HT-29 (cell line): ENCODE results near the gene ZNF581. TPM values are rescaled to one million over a fixed set of nuclear protein-coding genes. Genes with fewer than 3 reads are reported as not detected.

ENCODE experiments used
- DNase-seq: peaks from one replicate; pipeline ENCODE4 v3.0.0-alpha.2; 2015; ENCODE audit warnings: low spot score
- total RNA-seq: library from RNA; depleted of rRNA; stranded (reverse); fragments of >200 nt; shearing (Covaris generic); gene quantifications from 2 replicates; pipeline ENCODE4 v1.2.3, GENCODE V29; 2014; rRNA removed

The ZNF581 gene
- total RNA-seq: 40.9 and 43.2 TPM in 2 replicates

DNA sequence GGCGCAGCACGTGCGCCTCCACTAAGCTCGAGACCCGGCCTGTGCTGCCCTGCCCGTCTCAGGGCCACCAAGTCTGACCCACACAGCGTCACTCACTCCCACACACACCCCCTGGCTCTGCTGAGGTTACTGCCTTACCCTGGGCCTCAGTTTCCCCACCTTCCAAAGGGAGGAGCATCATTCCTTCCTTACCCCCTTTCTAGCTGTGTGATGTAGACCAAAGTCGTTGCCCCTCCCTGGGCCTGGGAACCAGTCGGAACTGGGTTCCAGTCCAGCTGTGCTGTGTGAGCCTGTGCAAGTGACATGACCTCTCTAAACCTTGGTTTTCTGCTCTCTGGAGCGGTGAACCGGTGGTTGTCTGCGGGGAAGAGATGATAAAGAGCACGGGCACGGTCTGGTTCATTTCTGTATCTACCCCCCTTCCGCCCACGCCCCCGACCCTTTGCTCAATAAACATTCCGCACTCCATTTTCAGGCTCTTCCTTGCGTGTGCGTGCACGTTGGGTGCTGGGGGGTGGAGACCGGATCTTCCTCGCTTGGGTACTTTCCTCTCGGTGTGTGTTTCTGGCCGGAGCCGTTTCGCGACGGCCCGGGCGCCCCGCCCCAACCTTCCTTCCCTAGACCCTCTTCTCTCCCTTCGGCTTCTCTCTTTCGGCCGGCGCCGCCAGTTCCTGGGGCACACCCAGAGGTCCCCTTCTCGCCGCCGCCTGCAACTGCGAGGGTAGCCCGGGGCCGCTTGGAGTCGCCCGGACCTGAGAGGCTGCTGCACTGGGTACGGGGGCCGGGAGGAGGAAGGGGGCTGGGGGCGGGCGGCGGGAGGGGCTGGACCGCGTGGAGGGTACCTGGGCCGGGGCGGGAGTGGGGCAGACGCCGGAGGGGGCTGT lies at the start of gene ZNF581:
TSS of gene ZNF581 (plus strand) at position 647 of the 884 bp plus-strand sequence. CDS start 923 bp downstream, outside the sequence.
- peak; percentile 83 for DNase-seq

GRCh38 chr19:55594996-55595545 lies 48.4 kb upstream of the ZNF581 start:
- DNase-seq: no peak

- DNase-seq: no peak
Observed at GRCh38 chr19:55596304-55596703, 47.1 kb upstream of the ZNF581 start.

GRCh38 chr19:55597501-55597921 lies 45.9 kb upstream of the ZNF581 start:
- DNase-seq: no peak

GRCh38 chr19:55598034-55598433 lies 45.4 kb upstream of the ZNF581 start:
- no peak for DNase-seq

GRCh38 chr19:55598719-55599467 lies 44.6 kb upstream of the ZNF581 start:
- DNase-seq: peak; percentile 100

DNA sequence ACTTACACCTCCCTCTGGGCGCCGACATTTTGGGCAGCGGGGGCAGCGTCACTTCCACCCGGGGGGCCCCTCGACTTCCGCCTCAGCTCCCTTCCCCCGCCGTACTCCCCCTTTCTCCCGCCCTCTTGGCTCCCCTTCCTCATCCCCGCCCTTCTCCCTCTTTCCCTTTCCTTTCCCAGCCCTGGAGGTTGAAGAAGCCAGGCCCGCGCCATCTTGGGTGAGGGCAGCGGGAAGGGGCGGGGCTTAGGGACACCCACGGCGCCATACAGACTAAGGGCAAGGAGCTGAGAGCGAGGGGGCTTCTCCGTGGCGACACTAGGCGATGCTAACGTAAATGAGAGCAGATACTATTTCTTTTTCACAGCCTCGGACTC lies 44.0 kb upstream of the ZNF581 start, which contains the start of gene FIZ1:
TSS of gene FIZ1 (minus strand) at position 50 of the 374 bp plus-strand sequence. CDS start 1,652 bp downstream, outside the sequence.
- peak; percentile 100 for DNase-seq

GRCh38 chr19:55599842-55600661 lies 43.4 kb upstream of the ZNF581 start, which contains the start of gene ZNF524:
ZNF524 (plus strand) TSS chr19:55600288; CDS start chr19:55602113, 1,825 bp downstream.
- peak; percentile 61 for DNase-seq

DNA sequence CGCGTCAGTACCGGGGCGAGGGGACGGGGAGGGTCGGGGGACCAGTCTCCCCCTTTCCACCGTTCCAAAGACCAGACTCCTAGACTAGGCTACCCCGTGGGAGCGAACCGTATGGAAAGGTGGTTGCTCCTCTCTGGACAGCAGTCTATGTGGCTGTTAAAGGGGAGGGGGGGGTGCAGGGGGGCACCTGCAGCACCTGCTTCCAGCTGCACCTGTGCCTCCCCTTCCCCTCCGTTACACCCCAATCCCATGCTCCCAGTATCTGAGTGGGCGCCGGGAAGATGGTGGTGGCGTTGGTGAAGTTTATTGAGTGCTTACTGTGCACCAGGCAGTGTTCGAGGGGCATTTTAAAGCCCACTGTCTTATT lies 42.8 kb upstream of the ZNF581 start:
- no peak for DNase-seq

DNA sequence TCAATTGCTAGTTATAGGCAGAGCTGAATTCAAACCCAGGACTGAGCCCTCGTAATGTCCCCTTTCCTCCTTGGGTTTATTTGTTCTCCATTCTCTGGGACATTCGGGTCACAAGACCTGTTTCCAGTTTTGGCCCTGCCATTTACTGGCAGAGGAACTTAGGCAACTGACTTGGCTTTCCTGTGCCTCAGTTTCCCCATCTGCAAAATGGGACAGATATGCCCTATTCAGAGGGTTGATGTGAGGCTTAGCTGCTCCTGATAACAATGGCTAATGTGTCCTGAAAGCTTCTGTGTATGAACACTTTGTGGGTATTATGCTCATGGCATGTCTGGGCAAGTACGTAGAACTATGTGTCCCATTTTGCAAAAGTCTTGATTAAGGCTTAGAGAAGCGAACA lies 42.4 kb upstream of the ZNF581 start:
- no peak for DNase-seq

DNA sequence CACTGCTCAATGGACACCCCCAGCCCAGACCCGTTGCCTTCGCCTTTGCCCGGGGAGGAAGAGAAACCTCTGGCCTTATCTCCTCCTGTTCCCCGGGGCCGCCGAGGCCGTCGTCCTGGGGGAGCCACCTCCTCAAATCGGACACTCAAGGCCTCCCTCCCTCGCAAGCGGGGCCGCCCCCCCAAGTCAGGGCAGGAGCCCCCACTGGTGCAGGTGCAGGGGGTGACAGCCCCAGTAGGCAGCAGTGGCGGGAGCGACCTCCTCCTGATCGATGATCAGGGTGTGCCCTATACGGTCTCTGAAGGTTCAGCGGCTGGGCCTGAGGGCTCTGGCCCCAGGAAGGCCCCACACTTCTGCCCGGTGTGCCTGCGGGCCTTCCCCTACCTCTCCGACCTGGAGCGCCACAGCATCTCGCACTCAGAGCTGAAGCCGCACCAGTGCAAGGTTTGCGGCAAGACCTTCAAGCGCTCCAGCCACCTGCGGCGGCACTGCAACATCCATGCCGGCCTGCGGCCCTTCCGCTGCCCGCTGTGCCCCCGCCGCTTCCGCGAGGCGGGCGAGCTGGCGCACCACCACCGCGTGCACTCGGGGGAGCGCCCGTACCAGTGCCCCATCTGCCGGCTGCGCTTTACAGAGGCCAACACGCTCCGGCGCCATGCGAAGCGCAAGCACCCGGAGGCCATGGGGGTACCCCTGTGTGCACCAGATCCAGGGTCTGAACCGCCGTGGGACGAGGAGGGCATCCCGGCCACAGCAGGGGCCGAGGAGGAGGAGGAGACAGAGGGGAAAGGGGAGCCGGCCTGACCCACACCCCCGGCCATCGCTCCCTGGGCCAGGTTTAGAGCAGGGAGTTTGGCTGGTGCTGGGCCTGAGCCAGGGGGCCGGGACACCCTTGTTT lies 41.1 kb upstream of the ZNF581 start:
- DNase-seq: no peak

DNA sequence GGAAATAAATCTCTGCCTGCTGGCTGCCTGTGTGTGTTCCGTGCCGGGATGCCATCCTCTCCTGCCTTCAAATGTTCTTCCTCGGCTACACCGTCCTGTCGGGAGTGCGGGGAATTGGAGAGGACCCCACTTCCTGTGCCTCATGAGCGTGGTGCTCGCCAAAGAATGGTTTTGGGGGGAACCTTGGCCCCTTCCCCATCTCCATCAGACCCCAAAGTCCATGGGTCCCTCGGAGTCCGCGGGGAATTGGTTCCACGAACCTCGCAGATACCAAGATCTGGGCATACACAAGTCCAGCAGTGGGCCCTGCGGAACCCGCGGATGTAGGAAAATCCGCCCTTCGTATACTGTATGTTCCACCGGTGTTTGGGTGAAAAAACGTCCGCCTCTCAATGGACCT lies 40.3 kb upstream of the ZNF581 start:
- no peak for DNase-seq

DNA sequence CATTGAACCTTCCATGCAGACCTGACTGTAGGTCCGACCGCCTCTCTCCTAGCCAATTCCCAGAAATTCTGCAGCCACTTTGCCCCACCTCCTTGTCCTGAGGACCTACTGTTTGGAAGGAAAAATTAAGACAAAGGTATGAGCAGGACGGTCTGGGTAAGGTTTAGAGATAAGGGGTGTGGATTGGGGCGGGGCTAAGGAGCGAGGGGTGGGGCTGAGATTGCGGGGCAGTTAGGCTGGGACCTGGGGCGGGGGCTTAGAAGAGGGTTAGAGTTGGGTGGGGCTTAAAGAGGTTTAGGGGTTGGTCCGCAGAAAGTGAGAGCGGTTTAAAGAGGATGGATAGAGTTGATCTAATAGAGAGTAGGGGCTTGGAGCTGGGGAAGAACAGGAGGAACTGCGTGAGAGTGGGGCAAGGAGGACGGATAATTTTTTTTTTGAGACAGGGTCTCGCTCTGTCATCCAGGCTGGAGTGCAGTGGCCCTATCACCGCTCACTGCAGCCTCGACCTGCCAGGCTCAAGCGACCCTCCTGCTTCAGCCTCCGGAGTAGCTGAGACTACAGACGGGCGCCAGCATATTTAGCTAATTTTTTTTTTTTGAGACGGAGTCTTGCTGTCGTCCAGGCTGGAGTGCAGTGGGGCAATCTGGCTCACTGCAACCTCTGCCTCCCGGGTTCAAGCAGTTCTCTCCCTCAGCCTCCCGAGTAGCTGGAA lies 39.7 kb upstream of the ZNF581 start:
- DNase-seq: no peak

DNA sequence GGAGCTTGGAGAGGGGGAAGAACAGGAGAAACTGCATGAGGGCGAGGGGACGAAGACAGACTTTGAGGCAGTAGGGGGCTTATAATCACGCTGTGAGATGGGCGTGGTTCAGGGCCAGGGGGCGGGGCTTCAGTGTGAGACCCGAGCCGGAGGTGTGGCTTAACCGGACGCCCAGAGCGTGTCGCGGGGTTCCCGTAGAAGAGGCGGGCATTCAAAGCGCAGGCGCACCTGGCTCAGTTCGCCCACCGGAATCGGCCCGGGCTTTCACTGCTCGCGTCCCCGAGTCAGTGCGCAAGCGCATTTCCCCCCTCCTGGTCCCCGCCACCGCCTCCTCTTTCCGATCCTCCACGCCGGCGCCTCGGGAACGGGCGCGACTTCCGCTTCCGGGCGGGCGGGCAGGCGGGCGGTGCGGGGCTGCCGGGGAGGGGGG lies 38.2 kb upstream of the ZNF581 start:
- DNase-seq: peak; percentile 100

DNA sequence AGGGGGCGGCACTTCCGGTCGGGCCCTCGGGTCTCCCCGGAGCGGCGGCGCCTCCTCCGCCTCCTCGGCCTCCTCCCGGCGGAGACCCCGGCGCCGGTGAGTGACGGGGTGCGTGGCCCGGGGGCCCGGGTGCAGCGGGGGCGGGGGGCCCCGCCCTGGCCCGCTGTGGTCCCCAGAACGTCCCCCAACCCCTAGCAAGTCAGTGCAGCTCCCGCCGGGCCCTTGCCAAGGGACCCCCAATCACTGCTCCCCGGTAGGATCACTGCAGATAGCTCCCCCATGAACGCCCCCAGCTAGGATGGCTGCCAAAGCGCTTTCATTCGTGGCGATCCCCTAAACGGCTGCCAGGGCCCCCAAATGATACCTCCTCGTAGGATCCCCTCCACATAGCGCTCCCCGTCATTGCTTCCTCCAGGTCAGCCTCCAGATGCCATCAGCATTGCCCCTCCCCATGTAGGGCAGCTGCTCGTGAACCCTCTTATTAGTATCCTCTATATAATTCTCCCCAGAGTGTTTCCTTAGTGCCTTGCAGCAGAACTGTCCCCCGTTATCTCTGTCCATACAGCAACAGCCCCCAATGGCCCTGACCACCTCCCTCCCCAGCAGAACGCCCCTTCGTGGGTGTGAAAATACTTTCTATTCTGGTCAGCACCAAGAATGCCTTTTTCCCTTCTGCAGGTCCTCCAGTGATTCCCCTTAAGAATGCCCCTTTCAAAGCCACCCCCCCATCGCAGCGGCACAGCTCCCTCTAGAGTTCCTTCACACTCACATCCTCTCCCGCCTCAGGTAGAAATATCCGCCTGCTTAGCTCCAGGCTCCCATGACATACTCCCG lies 37.6 kb upstream of the ZNF581 start, which contains the start of gene ZNF865:
TSS of gene ZNF865 (plus strand) at position 11 of the 834 bp plus-strand sequence. CDS start 7,972 bp downstream, outside the sequence.
- DNase-seq: peak; percentile 96

DNA sequence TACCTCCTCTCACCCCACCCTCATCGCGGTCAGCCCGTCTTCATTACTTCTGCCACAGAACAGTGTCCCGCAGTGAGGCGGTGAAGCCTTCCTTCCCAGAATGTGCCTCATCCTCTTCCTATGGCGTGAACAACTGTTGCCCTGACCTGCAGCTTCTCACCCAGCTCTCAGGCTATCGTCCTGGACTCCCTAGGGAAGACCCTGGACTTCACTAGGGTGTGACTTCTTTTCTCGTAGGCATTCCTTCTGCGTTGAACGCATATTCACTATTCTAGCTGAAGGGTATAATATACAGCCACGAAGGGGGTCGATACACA lies 37.0 kb upstream of the ZNF581 start:
- DNase-seq: no peak

DNA sequence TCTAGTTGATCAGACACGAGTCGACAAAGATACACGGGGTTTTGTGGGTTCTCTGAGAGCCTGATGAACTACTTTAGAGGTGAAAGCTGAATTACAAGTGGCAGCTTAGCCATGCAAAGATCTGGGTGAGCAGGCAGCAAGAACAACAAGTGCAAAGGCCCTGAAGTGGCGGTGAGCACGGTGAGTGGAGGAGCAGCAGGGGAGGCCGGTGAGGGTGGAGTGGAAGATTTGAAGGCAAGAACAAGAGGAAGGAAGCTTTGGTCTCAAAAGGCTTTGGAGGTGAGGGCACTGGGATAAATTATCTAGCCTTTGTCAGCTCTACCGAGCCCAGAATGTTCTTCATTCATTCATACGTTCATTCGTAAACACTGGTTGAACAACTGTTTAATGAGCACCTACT lies 36.6 kb upstream of the ZNF581 start:
- no peak for DNase-seq

DNA sequence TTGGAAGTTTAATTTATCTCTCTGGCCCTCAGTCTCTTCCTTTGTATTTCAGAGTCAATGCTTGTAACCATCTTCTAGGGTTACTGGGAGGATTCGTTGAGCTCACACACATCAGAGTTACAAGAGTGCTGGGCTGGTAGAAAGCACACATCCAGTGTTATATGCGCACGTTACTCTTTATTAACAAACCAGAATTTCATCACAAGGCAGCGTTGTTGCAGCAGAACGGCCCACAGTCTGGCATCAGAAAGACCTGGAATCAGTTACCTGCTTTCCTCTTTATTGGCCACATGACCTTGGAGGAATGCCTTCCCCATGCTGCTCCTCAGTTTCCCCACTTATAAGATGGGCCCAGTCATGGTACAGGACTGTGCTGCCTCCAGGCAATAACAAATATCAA lies 34.1 kb upstream of the ZNF581 start:
- DNase-seq: no peak
